Measurements from ENCODE around the gene STOX2.

STOX2 gene

GRCh38 chr4:183863155-183863825, 41.8 kb upstream of the STOX2 start:
- no peak for TF ChIP-seq CTCF (IDR thresholded peaks at IDR 0.05; ENCODE audit: insufficient read depth, missing control alignments)
- no peak for FAIRE-seq
- no peak for DNase-seq (ENCODE audit: insufficient read length, low spot score)

GRCh38 chr4:183867247-183867646, 37.9 kb upstream of the STOX2 start:
- no peak for TF ChIP-seq CTCF (IDR thresholded peaks at IDR 0.05; ENCODE audit: insufficient read depth, missing control alignments)
- FAIRE-seq, result no peak
- DNase-seq (ENCODE audit: insufficient read length, low spot score), result no peak

GRCh38 chr4:183870997-183871396, 34.1 kb upstream of the STOX2 start:
- DNase-seq (ENCODE audit: insufficient read length, low spot score), result no peak
- TF ChIP-seq CTCF (IDR thresholded peaks at IDR 0.05; ENCODE audit: insufficient read depth, missing control alignments), result no peak
- FAIRE-seq, result no peak

- FAIRE-seq (no peak), DNase-seq (ENCODE audit: insufficient read length, low spot score) (no peak)
- TF ChIP-seq CTCF (IDR thresholded peaks at IDR 0.05; ENCODE audit: insufficient read depth, missing control alignments), result no peak
These were observed 33.5 kb upstream of the STOX2 start for GRCh38 chr4:183871581-183871980.

GRCh38 chr4:183872531-183872930, 32.6 kb upstream of the STOX2 start:
- FAIRE-seq (no peak), DNase-seq (ENCODE audit: insufficient read length, low spot score) (peak; percentile 22)
- TF ChIP-seq CTCF (IDR thresholded peaks at IDR 0.05; ENCODE audit: insufficient read depth, missing control alignments), result no peak

- DNase-seq (ENCODE audit: insufficient read length, low spot score), result no peak
- TF ChIP-seq CTCF (IDR thresholded peaks at IDR 0.05; ENCODE audit: insufficient read depth, missing control alignments), result no peak
- no peak for FAIRE-seq
These were observed 31.5 kb upstream of the STOX2 start for GRCh38 chr4:183873409-183874185.

- DNase-seq (ENCODE audit: insufficient read length, low spot score) (no peak), FAIRE-seq (no peak)
- TF ChIP-seq CTCF (IDR thresholded peaks at IDR 0.05; ENCODE audit: insufficient read depth, missing control alignments), result no peak
These were observed 29.8 kb upstream of the STOX2 start for GRCh38 chr4:183875251-183875825.

All from D721Med (cell line).